ENCODE data around the gene CNN3.

DNA sequence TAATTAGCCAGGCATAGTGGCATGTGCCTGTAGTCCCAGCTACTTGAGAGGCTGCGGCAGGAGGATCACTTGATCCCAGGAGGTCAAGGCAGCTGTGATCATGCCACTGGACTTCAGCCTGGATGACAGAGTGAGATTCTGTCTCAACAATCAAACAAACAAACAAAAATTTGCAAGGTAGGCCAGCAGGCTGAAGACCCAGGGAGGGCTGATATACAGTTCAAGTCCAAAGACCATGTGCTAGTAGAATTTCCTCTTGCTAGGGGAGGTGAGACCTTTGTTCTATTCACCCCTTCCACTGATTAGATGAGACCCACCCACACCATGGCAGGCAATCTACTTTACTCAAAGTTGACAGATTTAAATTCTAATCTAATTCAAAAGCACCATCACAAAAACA is 31.2 kb upstream of the CNN3 start:
- TF ChIP-seq, protein P1, sequence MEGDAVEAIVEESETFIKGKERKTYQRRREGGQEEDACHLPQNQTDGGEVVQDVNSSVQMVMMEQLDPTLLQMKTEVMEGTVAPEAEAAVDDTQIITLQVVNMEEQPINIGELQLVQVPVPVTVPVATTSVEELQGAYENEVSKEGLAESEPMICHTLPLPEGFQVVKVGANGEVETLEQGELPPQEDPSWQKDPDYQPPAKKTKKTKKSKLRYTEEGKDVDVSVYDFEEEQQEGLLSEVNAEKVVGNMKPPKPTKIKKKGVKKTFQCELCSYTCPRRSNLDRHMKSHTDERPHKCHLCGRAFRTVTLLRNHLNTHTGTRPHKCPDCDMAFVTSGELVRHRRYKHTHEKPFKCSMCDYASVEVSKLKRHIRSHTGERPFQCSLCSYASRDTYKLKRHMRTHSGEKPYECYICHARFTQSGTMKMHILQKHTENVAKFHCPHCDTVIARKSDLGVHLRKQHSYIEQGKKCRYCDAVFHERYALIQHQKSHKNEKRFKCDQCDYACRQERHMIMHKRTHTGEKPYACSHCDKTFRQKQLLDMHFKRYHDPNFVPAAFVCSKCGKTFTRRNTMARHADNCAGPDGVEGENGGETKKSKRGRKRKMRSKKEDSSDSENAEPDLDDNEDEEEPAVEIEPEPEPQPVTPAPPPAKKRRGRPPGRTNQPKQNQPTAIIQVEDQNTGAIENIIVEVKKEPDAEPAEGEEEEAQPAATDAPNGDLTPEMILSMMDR (IDR thresholded peaks at IDR 0.05) = no peak
- no peak for TF ChIP-seq FOXP1 (CRISPR knock-in tag; IDR thresholded peaks at IDR 0.05; ENCODE audit: borderline replicate concordance)
- TF ChIP-seq, protein P2, sequence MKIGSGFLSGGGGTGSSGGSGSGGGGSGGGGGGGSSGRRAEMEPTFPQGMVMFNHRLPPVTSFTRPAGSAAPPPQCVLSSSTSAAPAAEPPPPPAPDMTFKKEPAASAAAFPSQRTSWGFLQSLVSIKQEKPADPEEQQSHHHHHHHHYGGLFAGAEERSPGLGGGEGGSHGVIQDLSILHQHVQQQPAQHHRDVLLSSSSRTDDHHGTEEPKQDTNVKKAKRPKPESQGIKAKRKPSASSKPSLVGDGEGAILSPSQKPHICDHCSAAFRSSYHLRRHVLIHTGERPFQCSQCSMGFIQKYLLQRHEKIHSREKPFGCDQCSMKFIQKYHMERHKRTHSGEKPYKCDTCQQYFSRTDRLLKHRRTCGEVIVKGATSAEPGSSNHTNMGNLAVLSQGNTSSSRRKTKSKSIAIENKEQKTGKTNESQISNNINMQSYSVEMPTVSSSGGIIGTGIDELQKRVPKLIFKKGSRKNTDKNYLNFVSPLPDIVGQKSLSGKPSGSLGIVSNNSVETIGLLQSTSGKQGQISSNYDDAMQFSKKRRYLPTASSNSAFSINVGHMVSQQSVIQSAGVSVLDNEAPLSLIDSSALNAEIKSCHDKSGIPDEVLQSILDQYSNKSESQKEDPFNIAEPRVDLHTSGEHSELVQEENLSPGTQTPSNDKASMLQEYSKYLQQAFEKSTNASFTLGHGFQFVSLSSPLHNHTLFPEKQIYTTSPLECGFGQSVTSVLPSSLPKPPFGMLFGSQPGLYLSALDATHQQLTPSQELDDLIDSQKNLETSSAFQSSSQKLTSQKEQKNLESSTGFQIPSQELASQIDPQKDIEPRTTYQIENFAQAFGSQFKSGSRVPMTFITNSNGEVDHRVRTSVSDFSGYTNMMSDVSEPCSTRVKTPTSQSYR (CRISPR knock-in tag; IDR thresholded peaks at IDR 0.05) = no peak
- no peak for TF ChIP-seq ZNF416 (CRISPR knock-in tag; IDR thresholded peaks at IDR 0.05)
- TF ChIP-seq NFYB (CRISPR knock-in tag; conservative IDR thresholded peaks at IDR 0.05; ENCODE audit: low read depth) = no peak
- TF ChIP-seq FOXJ3 (CRISPR knock-in tag; IDR thresholded peaks at IDR 0.05; ENCODE audit: borderline replicate concordance) = no peak
- TF ChIP-seq ZNF121 (CRISPR knock-in tag; IDR thresholded peaks at IDR 0.05) = no peak
- TF ChIP-seq, protein P3, sequence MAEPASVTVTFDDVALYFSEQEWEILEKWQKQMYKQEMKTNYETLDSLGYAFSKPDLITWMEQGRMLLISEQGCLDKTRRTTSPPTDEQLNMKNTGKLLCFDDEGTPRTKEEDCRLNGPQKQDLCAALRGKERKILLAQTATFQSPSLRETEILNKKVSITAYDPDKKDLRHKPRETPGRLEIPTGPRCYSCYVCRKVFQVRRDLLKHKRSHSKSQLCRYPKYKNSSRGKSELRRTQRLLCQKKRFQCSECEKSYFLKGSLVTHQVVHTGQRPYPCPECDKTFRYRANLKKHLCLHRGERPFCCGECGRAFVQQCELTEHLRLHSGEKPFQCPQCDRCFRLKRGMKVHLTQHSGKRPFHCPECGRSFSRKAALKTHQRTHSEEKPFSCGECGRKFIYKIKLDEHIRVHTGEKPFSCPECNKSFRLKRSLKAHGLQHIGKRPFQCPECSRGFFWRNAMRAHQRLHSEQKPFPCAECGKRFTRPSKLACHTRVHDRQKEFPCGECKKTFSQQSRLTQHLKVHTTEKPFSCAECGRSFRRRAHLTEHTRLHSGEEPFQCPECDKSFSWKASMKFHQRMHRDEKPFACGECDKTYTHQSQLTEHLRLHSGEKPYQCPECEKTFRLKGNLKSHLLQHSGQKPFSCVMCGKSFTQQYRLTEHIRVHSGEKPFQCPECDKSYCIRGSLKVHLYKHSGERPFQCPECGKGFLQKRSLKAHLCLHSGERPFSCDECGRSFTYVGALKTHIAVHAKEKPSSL (CRISPR knock-in tag; conservative IDR thresholded peaks at IDR 0.05) = no peak
